Ectodermal cell (in vitro differentiated cells): ENCODE data around the gene PBX1.

ENCODE experiments used
- H3K27ac ChIP-seq: 2 replicates; pipeline ENCODE4 v1.7.0; 2013; ENCODE audit warnings: mild to moderate bottlenecking, low read depth, low read length; ENCODE audit not compliant: insufficient read depth, poor library complexity, severe bottlenecking
- H3K27me3 ChIP-seq: 2 replicates; pipeline ENCODE4 v1.7.0; 2013; ENCODE audit warnings: mild to moderate bottlenecking, low read length; ENCODE audit not compliant: insufficient read depth, control insufficient read depth, poor library complexity, severe bottlenecking
- H3K36me3 ChIP-seq: one replicate; pipeline ENCODE4 v1.7.0; 2013; ENCODE audit warnings: low read length; ENCODE audit not compliant: control insufficient read depth, insufficient read depth
- H3K4me1 ChIP-seq: one replicate; pipeline ENCODE4 v1.7.0; 2013; ENCODE audit warnings: low read length; ENCODE audit not compliant: control insufficient read depth, insufficient read depth
- H3K4me3 ChIP-seq: 2 replicates; pipeline ENCODE4 v1.7.0; 2013; ENCODE audit warnings: low read depth, low read length, control low read depth; ENCODE audit not compliant: insufficient read depth
- H3K9me3 ChIP-seq: 2 replicates; pipeline ENCODE4 v1.7.0; 2013; ENCODE audit warnings: mild to moderate bottlenecking, low read length, moderate library complexity; ENCODE audit not compliant: control insufficient read depth
- WGBS, 2 experiments: methylation state at CpG; one replicate each; pipeline ENCODE4 v1.1.7; 2013; ENCODE audit warnings: missing lambda C conversion rate in 2 of 2; 5-methylcytosine and 5-hydroxymethylcytosine counted together

The PBX1 gene

GRCh38 chr1:164689672-164690511 is 130.9 kb downstream of the PBX1 start:
- H3K4me1 ChIP-seq, result no peaks in the 10 kb centered on the region
- H3K27ac ChIP-seq, result peak overlapping the region; percentile 45
- H3K9me3 ChIP-seq, result no peaks in the 10 kb centered on the region
- H3K4me3 ChIP-seq, result no peak overlapping the region
- H3K27me3 ChIP-seq, result no peaks in the 10 kb centered on the region
- no peaks in the 10 kb centered on the region for H3K36me3 ChIP-seq
- 50 to 62% methylated on average over 13 of the region's 13 CpGs for WGBS, 2 experiments

- no peaks in the 10 kb centered on the region for H3K36me3 ChIP-seq
- H3K4me3 ChIP-seq, result no peak overlapping the region
- H3K27ac ChIP-seq, result no peak overlapping the region
- H3K4me1 ChIP-seq, result no peaks in the 10 kb centered on the region
- no peaks in the 10 kb centered on the region for H3K9me3 ChIP-seq
- WGBS, 2 experiments, result 100% methylated on average over 1 of the region's 2 CpGs
- H3K27me3 ChIP-seq, result no peaks in the 10 kb centered on the region
Measured at GRCh38 chr1:164692420-164692819, 133.4 kb downstream of the PBX1 start.

GRCh38 chr1:164693564-164694359 is 134.8 kb downstream of the PBX1 start:
- no peak overlapping the region for H3K27ac ChIP-seq
- no peaks in the 10 kb centered on the region for H3K27me3 ChIP-seq
- H3K36me3 ChIP-seq, result no peaks in the 10 kb centered on the region
- no peaks in the 10 kb centered on the region for H3K4me1 ChIP-seq
- WGBS, 2 experiments, result 95 to 96% methylated on average over 4 of the region's 4 CpGs
- H3K4me3 ChIP-seq, result no peak overlapping the region
- H3K9me3 ChIP-seq, result no peaks in the 10 kb centered on the region

- Histone ChIP-seq H3K27me3 (no peaks in the 10 kb centered on the region), H3K4me3 (no peak overlapping the region), H3K9me3 (no peaks in the 10 kb centered on the region), H3K4me1 (no peaks in the 10 kb centered on the region), H3K36me3 (no peaks in the 10 kb centered on the region), H3K27ac (no peak overlapping the region)
- 95 to 96% methylated on average over 2 of the region's 2 CpGs for WGBS, 2 experiments
Measured at GRCh38 chr1:164694505-164694904, 135.5 kb downstream of the PBX1 start.

GRCh38 chr1:164695956-164696665 is 137.1 kb downstream of the PBX1 start:
- no peaks in the 10 kb centered on the region for H3K9me3 ChIP-seq
- no peak overlapping the region for H3K4me3 ChIP-seq
- no peak overlapping the region for H3K27ac ChIP-seq
- no peaks in the 10 kb centered on the region for H3K4me1 ChIP-seq
- no peaks in the 10 kb centered on the region for H3K27me3 ChIP-seq
- WGBS, 2 experiments, result 93 to 94% methylated on average over 5 of the region's 5 CpGs
- H3K36me3 ChIP-seq, result no peaks in the 10 kb centered on the region

GRCh38 chr1:164699815-164700491 is 141.0 kb downstream of the PBX1 start:
- WGBS, 2 experiments, result 93 to 94% methylated on average over 17 of the region's 17 CpGs

GRCh38 chr1:164700683-164701082 is 141.7 kb downstream of the PBX1 start:
- Histone ChIP-seq H3K9me3 (no peaks in the 10 kb centered on the region), H3K27ac (no peak overlapping the region), H3K36me3 (no peaks in the 10 kb centered on the region), H3K4me3 (no peak overlapping the region), H3K4me1 (no peaks in the 10 kb centered on the region), H3K27me3 (no peaks in the 10 kb centered on the region)
- 97% methylated on average over 2 of the region's 2 CpGs; no CpG with 5 or more reads in 1 of the 2 experiments for WGBS, 2 experiments

More at GRCh38 chr1:164699815-164700491, 141.0 kb downstream of the PBX1 start:
- H3K9me3 ChIP-seq, result no peaks in the 10 kb centered on the region
- no peaks in the 10 kb centered on the region for H3K4me1 ChIP-seq
- H3K36me3 ChIP-seq, result no peaks in the 10 kb centered on the region
- no peak overlapping the region for H3K4me3 ChIP-seq
- H3K27ac ChIP-seq, result no peak overlapping the region
- H3K27me3 ChIP-seq, result no peaks in the 10 kb centered on the region

- H3K4me3 ChIP-seq, result no peak overlapping the region
- no peak overlapping the region for H3K27ac ChIP-seq
- no peaks in the 10 kb centered on the region for H3K27me3 ChIP-seq
- H3K36me3 ChIP-seq, result no peaks in the 10 kb centered on the region
- WGBS, 2 experiments, result 92 to 95% methylated on average over 1 to 2 of the region's 2 CpGs
- H3K4me1 ChIP-seq, result no peaks in the 10 kb centered on the region
- no peaks in the 10 kb centered on the region for H3K9me3 ChIP-seq
Measured at GRCh38 chr1:164701189-164701761, 142.3 kb downstream of the PBX1 start.

- Histone ChIP-seq H3K9me3 (no peaks in the 10 kb centered on the region), H3K27ac (no peak overlapping the region), H3K36me3 (no peaks in the 10 kb centered on the region), H3K27me3 (no peaks in the 10 kb centered on the region), H3K4me3 (no peak overlapping the region), H3K4me1 (peaks cover 2% of the 10 kb centered on the region)
- WGBS, 2 experiments, result 92 to 100% methylated on average over 1 of the region's 1 CpG
Measured at GRCh38 chr1:164702216-164702615, 143.2 kb downstream of the PBX1 start.
